Breast epithelium (tissue), 3 donors: ENCODE data around the gene KRTAP5-5.
"Not testable (repeated sequence)": the region's sequence is repeated elsewhere in the genome, so short reads cannot be mapped to it uniquely, and the experiment has no call there.

ENCODE experiments used
- CTCF ChIP-seq, 3 donors: fragments of 450-650 bp; IDR thresholded peaks; one replicate each; pipeline ENCODE4 v1.5.1; 2016 to 2017; ENCODE audit warnings: antibody characterized with exemption in 3 of 3, mild to moderate bottlenecking in 3 of 3, moderate library complexity in 3 of 3
- POLR2A ChIP-seq: fragments of 450-650 bp; IDR thresholded peaks from one replicate; pipeline ENCODE4 v1.6.1; 2016; ENCODE audit warnings: antibody characterized with exemption, mild to moderate bottlenecking, moderate library complexity

- not testable (repeated sequence) for TF ChIP-seq CTCF (IDR thresholded peaks at IDR 0.05); POLR2A
Measured at GRCh38 chr11:1596576-1597121, 32.9 kb upstream of the KRTAP5-5 start.
